Endodermal cell (in vitro differentiated cells): ENCODE measurements around the gene ATG4D. TPM values are rescaled to one million over a fixed set of nuclear protein-coding genes. Genes with fewer than 3 reads are reported as not detected.

Source experiments
- DNase-seq: peaks from one replicate; pipeline ENCODE4 v3.0.0-alpha.2; 2017
- H3K27ac ChIP-seq: 2 replicates; pipeline ENCODE4 v1.5.1; 2013; ENCODE audit warnings: mild to moderate bottlenecking, low read depth, low read length, moderate library complexity
- H3K27me3 ChIP-seq: 2 replicates; pipeline ENCODE4 v1.6.1; 2013; ENCODE audit warnings: mild to moderate bottlenecking, low read length, moderate library complexity; ENCODE audit not compliant: insufficient read depth, control insufficient read depth, poor library complexity, severe bottlenecking
- H3K36me3 ChIP-seq: 2 replicates; pipeline ENCODE4 v1.7.0; 2013; ENCODE audit warnings: mild to moderate bottlenecking, low read length, moderate library complexity; ENCODE audit not compliant: control insufficient read depth, insufficient read depth
- H3K4me1 ChIP-seq: one replicate; pipeline ENCODE4 v1.7.0; 2013; ENCODE audit warnings: low read length; ENCODE audit not compliant: control insufficient read depth, insufficient read depth
- H3K4me3 ChIP-seq: 2 replicates; pipeline ENCODE4 v1.5.1; 2013; ENCODE audit warnings: mild to moderate bottlenecking, low read length, moderate library complexity
- H3K9ac ChIP-seq: 2 replicates; pipeline ENCODE4 v1.6.1; 2013; ENCODE audit warnings: mild to moderate bottlenecking, low read length, moderate library complexity; ENCODE audit not compliant: poor library complexity, severe bottlenecking; ENCODE audit errors: extremely low read depth
- H3K9me3 ChIP-seq: 2 replicates; pipeline ENCODE4 v1.6.1; 2013; ENCODE audit warnings: mild to moderate bottlenecking, low read length, moderate library complexity; ENCODE audit not compliant: control insufficient read depth
- H3K27ac Mint-ChIP-seq: 2 replicates; pipeline ENCODE4 v1.8.0; 2020; ENCODE audit warnings: mixed read lengths
- H3K27me3 Mint-ChIP-seq: 2 replicates; pipeline ENCODE4 v1.8.0; 2021; ENCODE audit warnings: mild to moderate bottlenecking, mixed read lengths; ENCODE audit not compliant: insufficient read depth
- H3K36me3 Mint-ChIP-seq: 2 replicates; pipeline ENCODE4 v1.8.0; 2020; ENCODE audit warnings: low read depth, mixed read lengths
- H3K4me1 Mint-ChIP-seq: 2 replicates; pipeline ENCODE4 v1.8.0; 2020; ENCODE audit warnings: mixed read lengths
- H3K4me3 Mint-ChIP-seq: 2 replicates; pipeline ENCODE4 v1.8.0; 2020; ENCODE audit warnings: mild to moderate bottlenecking, moderate library complexity, mixed read lengths
- H3K9me3 Mint-ChIP-seq: 2 replicates; pipeline ENCODE4 v1.8.0; 2020; ENCODE audit warnings: mild to moderate bottlenecking, mixed read lengths
- whole genome bisulfite sequencing, 2 experiments: methylation state at CpG; one replicate each; pipeline versions ENCODE4 v1.1.5 to v1.1.7; 2013; ENCODE audit warnings: missing lambda C conversion rate in 2 of 2, mixed read lengths in 1 of 2; ENCODE audit not compliant: insufficient coverage in 1 of 2, insufficient read length in 1 of 2; 5-methylcytosine and 5-hydroxymethylcytosine counted together
- total RNA-seq, 2 donors: library from RNA; stranded (reverse); fragmentation: NEBNext Ultra II Directional in 1 of 2; extraction: Animal tissue kit (Norgen Biotek cat#: 25700) in 1 of 2; gene quantifications; 2 replicates in 1 of 2; 3 replicates in 1 of 2; pipeline ENCODE4 v1.2.1, GENCODE V29; 2021
- TF ChIP-seq, protein P1 (sequence below): fragments of 200-600 bp; sonication (generic); conservative IDR thresholded peaks from 2 replicates; pipeline ENCODE4 v1.5.0; 2021; ENCODE audit warnings: antibody characterized with exemption, mild to moderate bottlenecking

ATG4D gene
- total RNA-seq, 2 donors from 2014 or later: 37.9 to 44.8 TPM

DNA sequence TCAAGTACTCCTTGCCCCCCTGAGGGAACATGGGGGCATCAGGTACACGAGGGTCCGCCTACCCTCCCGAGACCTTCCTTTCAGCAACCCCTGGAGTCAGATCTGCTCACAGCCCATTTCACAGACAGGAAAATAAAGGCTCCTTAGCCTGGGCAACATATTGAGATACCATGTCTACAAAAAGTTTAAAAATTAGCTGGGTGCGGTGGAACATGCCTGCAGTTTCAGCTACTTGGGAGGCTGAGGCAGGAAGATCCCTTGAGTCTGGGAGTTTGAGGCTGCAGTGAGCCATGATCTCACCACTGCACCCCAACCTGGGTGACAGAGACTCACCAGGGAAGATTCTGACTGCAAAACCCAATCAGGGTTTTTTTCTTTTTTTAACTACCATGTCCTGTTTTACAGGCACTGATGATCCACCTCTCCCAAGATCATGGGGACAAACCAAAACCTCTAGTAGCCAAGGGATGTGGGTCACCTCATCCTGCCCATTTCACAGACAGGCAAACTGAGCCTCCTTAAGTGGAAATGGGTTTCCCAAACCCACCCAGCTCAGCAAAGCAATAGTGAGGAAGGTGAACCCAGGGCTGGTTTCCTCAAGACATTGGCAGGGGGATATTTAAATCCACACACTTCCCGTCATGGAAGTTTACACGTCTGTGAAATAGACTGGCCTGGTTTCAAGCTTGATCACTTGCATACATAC lies 31.5 kb downstream of the ATG4D start:
- Histone ChIP-seq H3K27me3 (no peaks in the 10 kb centered on the region), H3K9ac (no peak overlapping the region), H3K27ac (no peak overlapping the region), H3K36me3 (no peaks in the 10 kb centered on the region), H3K9me3 (no peaks in the 10 kb centered on the region), H3K4me1 (no peaks in the 10 kb centered on the region), H3K4me3 (no peak overlapping the region)
- Mint-ChIP-seq H3K27me3 (no peaks in the 10 kb centered on the region), H3K4me3 (no peak overlapping the region), H3K27ac (no peak overlapping the region), H3K4me1 (peaks cover 3% of the 10 kb centered on the region), H3K36me3 (peaks cover 51% of the 10 kb centered on the region), H3K9me3 (no peaks in the 10 kb centered on the region)
- TF ChIP-seq, protein P1, sequence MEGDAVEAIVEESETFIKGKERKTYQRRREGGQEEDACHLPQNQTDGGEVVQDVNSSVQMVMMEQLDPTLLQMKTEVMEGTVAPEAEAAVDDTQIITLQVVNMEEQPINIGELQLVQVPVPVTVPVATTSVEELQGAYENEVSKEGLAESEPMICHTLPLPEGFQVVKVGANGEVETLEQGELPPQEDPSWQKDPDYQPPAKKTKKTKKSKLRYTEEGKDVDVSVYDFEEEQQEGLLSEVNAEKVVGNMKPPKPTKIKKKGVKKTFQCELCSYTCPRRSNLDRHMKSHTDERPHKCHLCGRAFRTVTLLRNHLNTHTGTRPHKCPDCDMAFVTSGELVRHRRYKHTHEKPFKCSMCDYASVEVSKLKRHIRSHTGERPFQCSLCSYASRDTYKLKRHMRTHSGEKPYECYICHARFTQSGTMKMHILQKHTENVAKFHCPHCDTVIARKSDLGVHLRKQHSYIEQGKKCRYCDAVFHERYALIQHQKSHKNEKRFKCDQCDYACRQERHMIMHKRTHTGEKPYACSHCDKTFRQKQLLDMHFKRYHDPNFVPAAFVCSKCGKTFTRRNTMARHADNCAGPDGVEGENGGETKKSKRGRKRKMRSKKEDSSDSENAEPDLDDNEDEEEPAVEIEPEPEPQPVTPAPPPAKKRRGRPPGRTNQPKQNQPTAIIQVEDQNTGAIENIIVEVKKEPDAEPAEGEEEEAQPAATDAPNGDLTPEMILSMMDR: no peak
- WGBS, 2 experiments: 90 to 98% methylated on average over 6 of the region's 6 CpGs
- no peak for DNase-seq

DNA sequence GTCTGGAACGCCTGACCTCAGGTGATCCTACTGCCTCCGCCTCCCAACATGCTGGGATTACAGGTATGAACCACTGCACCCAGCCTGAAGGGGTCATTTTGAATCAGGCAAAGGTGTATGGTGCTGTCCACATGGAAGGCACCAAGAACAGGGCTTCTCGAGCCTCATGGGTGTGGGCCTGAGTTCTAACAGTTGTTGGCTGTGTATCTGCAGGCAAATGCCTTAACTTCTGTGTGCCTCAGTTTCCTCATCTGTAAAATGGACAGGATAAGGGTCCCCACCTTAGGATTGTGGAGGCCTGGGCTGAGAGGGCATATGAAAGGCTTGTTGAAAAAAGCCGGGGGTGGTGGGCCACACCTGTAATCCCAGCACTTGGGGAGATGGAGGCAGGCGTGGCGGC lies 34.2 kb downstream of the ATG4D start:
- no peaks in the 10 kb centered on the region for H3K36me3 ChIP-seq
- 94 to 98% methylated on average over 5 to 6 of the region's 6 CpGs for WGBS, 2 experiments

DNA sequence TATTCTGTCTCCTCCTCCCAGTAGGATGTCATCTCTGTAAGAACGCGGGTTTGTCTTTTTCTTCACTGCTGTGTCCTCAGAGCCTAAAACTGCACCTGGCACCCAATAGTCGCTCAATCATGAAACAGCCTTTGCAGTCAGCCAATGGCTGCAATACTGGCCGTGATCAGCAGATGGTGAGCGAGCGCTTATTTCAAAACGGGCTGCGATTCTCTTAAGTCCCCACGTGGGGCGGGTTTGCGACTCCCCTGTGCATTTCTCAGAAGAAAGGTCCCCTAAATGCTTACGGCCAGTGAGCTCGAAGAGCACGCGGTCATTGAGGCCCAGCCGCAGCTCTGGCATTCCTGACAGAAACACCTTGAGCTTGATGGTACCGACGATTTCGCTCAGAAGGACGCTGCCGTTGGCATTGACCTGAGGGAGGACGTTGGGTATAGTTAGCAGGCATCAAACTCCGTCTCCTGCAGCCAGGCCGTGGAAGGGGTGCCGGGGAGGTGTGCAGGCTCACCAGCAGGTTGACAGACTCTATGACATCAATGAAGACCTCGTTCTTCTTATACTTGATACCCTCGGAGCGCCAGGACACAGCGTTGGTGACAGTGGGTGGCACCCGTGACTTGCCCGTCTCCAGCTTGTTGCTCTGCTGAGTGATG lies 37.4 kb downstream of the ATG4D start:
- no peaks in the 10 kb centered on the region for H3K4me1 Mint-ChIP-seq
- no peak overlapping the region for H3K4me3 Mint-ChIP-seq
- Histone ChIP-seq H3K9ac (no peak overlapping the region), H3K9me3 (no peaks in the 10 kb centered on the region), H3K4me1 (no peaks in the 10 kb centered on the region), H3K27ac (no peak overlapping the region), H3K4me3 (no peak overlapping the region), H3K36me3 (no peaks in the 10 kb centered on the region), H3K27me3 (no peaks in the 10 kb centered on the region)
- H3K36me3 Mint-ChIP-seq: peaks cover 52% of the 10 kb centered on the region
- 39 to 42% methylated on average over 28 to 31 of the region's 31 CpGs for WGBS, 2 experiments
- DNase-seq: peak; percentile 96
- no peaks in the 10 kb centered on the region for H3K9me3 Mint-ChIP-seq
- TF ChIP-seq, protein P1: peak; percentile 98
- no peaks in the 10 kb centered on the region for H3K27me3 Mint-ChIP-seq
- peak overlapping the region; percentile 74 for H3K27ac Mint-ChIP-seq

More for the DNA sequence above, 34.2 kb downstream of the ATG4D start:
- H3K4me1 ChIP-seq: no peaks in the 10 kb centered on the region
- H3K9me3 ChIP-seq: no peaks in the 10 kb centered on the region
- Mint-ChIP-seq H3K9me3 (no peaks in the 10 kb centered on the region), H3K27ac (no peak overlapping the region), H3K4me3 (no peak overlapping the region), H3K36me3 (peaks cover 50% of the 10 kb centered on the region), H3K27me3 (no peaks in the 10 kb centered on the region), H3K4me1 (no peaks in the 10 kb centered on the region)
- H3K4me3 ChIP-seq: no peak overlapping the region
- H3K27ac ChIP-seq: no peak overlapping the region
- H3K9ac ChIP-seq: no peak overlapping the region
- DNase-seq: no peak
- no peaks in the 10 kb centered on the region for H3K27me3 ChIP-seq
- TF ChIP-seq, protein P1: no peak
